ENCODE measurements around the gene WWTR1.

Gene WWTR1

DNA sequence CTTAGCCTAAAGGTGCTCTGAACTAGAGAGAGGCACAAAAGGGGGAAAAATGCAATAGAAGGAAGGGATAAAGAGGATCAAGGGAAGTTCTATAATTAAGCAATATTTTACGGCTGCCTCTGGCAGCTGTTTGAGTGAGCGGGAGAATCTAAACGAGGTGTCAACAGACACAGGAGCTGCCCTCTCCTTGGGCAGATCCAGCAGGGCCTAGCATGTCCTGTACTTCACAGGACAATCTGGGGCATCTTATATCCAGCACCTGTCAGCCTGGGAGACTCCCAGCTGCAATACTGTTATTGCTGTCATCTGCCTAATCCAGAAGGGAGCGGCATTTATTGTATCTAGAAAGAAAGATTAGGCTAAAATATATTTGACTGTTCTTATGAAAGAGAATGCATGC lies 68.9 kb downstream of the WWTR1 start:
- no peak for ATAC-seq (replicated peaks)
- DNase-seq, result no peak
- H3K4me3 Mint-ChIP-seq, result no peak overlapping the region
- peaks cover 17 to 19% of the 10 kb centered on the region in 2 donors for H3K27me3 Mint-ChIP-seq
- H3K36me3 Mint-ChIP-seq (ENCODE audit: insufficient read depth), result no peaks in the 10 kb centered on the region
- H3K27ac Mint-ChIP-seq, result no peak overlapping the region
- H3K4me1 Mint-ChIP-seq (ENCODE audit: low read depth in 2 of 2), result peaks cover 0 to 5% of the 10 kb centered on the region in 2 donors
- H3K9me3 Mint-ChIP-seq, result no peaks in the 10 kb centered on the region

GRCh38 chr3:149587383-149587782 lies 70.4 kb downstream of the WWTR1 start:
- DNase-seq, result no peak
- Mint-ChIP-seq H3K27me3 (peaks cover 10 to 20% of the 10 kb centered on the region in 2 donors), H3K27ac (no peak overlapping the region), H3K9me3 (no peaks in the 10 kb centered on the region), H3K4me1 (ENCODE audit: low read depth in 2 of 2) (peaks cover 0 to 5% of the 10 kb centered on the region in 2 donors), H3K4me3 (no peak overlapping the region), H3K36me3 (ENCODE audit: insufficient read depth) (no peaks in the 10 kb centered on the region)
- ATAC-seq (replicated peaks), result no peak

DNA sequence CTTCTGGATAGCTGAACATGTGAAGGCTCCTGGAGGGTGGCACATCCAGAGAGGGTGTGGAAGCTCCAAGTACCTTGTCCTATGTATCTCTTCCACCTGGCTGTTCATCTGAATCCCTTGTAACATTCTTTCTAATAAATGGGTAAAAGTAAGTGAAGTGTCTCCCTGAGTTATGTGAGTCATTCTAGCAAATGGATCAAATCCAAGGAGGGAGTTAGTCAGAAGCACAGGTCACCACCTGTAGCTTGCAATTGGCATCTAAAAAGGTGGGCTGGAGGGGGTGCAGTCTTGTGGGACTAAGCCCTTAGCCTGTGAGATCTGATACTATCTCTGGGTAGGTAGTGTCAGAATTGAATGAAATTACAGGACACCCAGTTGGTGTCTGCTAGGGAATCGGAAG lies 71.0 kb downstream of the WWTR1 start:
- H3K27ac Mint-ChIP-seq, result no peak overlapping the region

GRCh38 chr3:149585401-149585726 lies 72.5 kb downstream of the WWTR1 start:
- DNase-seq (no peak), ATAC-seq (replicated peaks) (peak; percentile 59)
- no peaks in the 10 kb centered on the region for H3K36me3 Mint-ChIP-seq (ENCODE audit: insufficient read depth)
- H3K9me3 Mint-ChIP-seq, result no peaks in the 10 kb centered on the region
- peaks cover 9% of the 10 kb centered on the region in 2 donors for H3K4me1 Mint-ChIP-seq (ENCODE audit: low read depth in 2 of 2)
- no peak overlapping the region for H3K27ac Mint-ChIP-seq
- peaks cover 17 to 20% of the 10 kb centered on the region in 2 donors for H3K27me3 Mint-ChIP-seq
- no peak overlapping the region for H3K4me3 Mint-ChIP-seq

More for the DNA sequence above, 71.0 kb downstream of the WWTR1 start:
- Mint-ChIP-seq H3K9me3 (no peaks in the 10 kb centered on the region), H3K4me3 (no peak overlapping the region), H3K4me1 (ENCODE audit: low read depth in 2 of 2) (peaks cover 0 to 5% of the 10 kb centered on the region in 2 donors), H3K27me3 (peaks cover 10 to 20% of the 10 kb centered on the region in 2 donors), H3K36me3 (ENCODE audit: insufficient read depth) (no peaks in the 10 kb centered on the region)
- no peak for ATAC-seq (replicated peaks)
- DNase-seq, result no peak

DNA sequence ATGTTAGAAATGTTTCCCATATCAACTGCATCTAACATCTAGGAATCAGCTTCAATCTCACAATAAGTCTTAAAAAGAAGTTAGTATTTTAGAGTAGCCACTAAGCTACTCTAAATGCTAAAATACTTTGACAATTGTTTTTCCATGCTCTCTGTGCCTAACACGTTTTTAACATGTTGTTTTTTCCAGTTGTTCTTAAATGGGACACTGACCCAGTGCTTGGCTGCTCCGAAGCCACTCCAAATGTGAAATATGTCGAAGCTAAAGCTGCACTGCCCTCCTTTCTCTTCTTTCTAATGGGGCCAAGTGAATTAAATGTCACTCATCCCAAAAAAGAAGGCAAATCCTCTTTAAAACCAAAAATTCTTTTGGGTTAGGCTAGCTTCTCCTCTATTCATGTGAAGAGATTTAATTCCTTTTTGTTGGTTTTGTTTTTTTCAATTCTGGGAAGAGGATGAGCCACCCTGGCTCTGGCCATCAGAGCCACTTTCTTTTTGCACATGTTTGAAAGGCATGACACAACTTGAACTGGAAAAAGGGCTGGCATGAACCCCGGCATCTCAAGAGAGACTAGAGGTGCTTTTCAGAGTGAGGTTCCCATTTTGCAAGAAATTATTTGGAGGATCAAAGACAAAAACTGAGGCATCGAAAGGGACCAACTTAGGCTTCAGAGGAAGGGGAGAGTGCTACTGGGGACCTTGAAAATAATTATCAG lies 73.7 kb downstream of the WWTR1 start:
- peaks cover 14 to 17% of the 10 kb centered on the region in 2 donors for H3K4me1 Mint-ChIP-seq (ENCODE audit: low read depth in 2 of 2)
- H3K27me3 Mint-ChIP-seq, result peaks cover 20 to 26% of the 10 kb centered on the region in 2 donors
- H3K9me3 Mint-ChIP-seq, result no peaks in the 10 kb centered on the region
- DNase-seq, result no peak
- H3K4me3 Mint-ChIP-seq, result no peak overlapping the region
- no peak overlapping the region for H3K27ac Mint-ChIP-seq
- H3K36me3 Mint-ChIP-seq (ENCODE audit: insufficient read depth), result no peaks in the 10 kb centered on the region
- ATAC-seq (replicated peaks), result no peak

DNA sequence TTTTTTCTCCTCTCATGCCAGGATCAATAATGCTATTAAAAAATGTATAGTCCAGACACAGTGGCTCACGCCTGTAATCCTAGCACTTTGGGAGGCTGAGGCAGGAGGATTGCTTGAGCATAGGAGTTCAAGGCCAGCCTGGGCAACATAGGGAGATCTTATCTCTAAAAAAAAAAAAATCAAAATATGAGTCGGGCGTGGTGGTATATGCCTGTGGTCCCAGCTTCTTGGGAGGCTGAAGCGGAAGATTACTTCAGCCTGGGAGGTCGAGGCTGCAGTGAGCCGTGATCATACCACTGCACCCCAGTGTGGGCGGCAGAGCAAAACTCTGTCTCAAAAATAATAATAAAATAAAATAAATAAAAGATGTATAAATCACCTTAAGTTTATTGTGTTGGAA lies 75.4 kb downstream of the WWTR1 start:
- peaks cover 19 to 35% of the 10 kb centered on the region in 2 donors for H3K27me3 Mint-ChIP-seq
- no peaks in the 10 kb centered on the region for H3K9me3 Mint-ChIP-seq
- no peak overlapping the region for H3K4me3 Mint-ChIP-seq
- H3K4me1 Mint-ChIP-seq (ENCODE audit: low read depth in 2 of 2), result peaks cover 14 to 17% of the 10 kb centered on the region in 2 donors
- no peak overlapping the region for H3K27ac Mint-ChIP-seq
- DNase-seq, result no peak
- no peak for ATAC-seq (replicated peaks)
- H3K36me3 Mint-ChIP-seq (ENCODE audit: insufficient read depth), result no peaks in the 10 kb centered on the region

- H3K4me1 Mint-ChIP-seq (ENCODE audit: low read depth in 2 of 2), result peaks cover 14 to 17% of the 10 kb centered on the region in 2 donors
- no peaks in the 10 kb centered on the region for H3K36me3 Mint-ChIP-seq (ENCODE audit: insufficient read depth)
- no peaks in the 10 kb centered on the region for H3K9me3 Mint-ChIP-seq
- H3K27me3 Mint-ChIP-seq, result peaks cover 14 to 30% of the 10 kb centered on the region in 2 donors
- no peak for ATAC-seq (replicated peaks)
- no peak overlapping the region for H3K4me3 Mint-ChIP-seq
- no peak overlapping the region for H3K27ac Mint-ChIP-seq
- DNase-seq, result no peak
Observed at GRCh38 chr3:149581681-149582370, 76.0 kb downstream of the WWTR1 start.

GRCh38 chr3:149581248-149581647 lies 76.6 kb downstream of the WWTR1 start:
- no peak overlapping the region for H3K27ac Mint-ChIP-seq
- peaks cover 16 to 17% of the 10 kb centered on the region in 2 donors for H3K4me1 Mint-ChIP-seq (ENCODE audit: low read depth in 2 of 2)
- no peaks in the 10 kb centered on the region for H3K36me3 Mint-ChIP-seq (ENCODE audit: insufficient read depth)

GRCh38 chr3:149579838-149580542 lies 77.8 kb downstream of the WWTR1 start:
- Mint-ChIP-seq H3K27me3 (peaks cover 20 to 25% of the 10 kb centered on the region in 2 donors), H3K27ac (no peak overlapping the region), H3K4me1 (ENCODE audit: low read depth in 2 of 2) (peaks cover 13 to 17% of the 10 kb centered on the region in 2 donors), H3K4me3 (peak overlapping the region in 1 of 2 donors; percentile 0), H3K36me3 (ENCODE audit: insufficient read depth) (no peaks in the 10 kb centered on the region), H3K9me3 (no peaks in the 10 kb centered on the region)
- DNase-seq, result no peak
- ATAC-seq (replicated peaks), result peak; percentile 56

More at GRCh38 chr3:149581248-149581647, 76.6 kb downstream of the WWTR1 start:
- H3K9me3 Mint-ChIP-seq, result no peaks in the 10 kb centered on the region
- ATAC-seq (replicated peaks), result peak; percentile 47
- H3K4me3 Mint-ChIP-seq, result peak overlapping the region in 1 of 2 donors; percentile 32
- DNase-seq, result no peak
- peaks cover 14 to 25% of the 10 kb centered on the region in 2 donors for H3K27me3 Mint-ChIP-seq

- H3K9me3 Mint-ChIP-seq, result no peaks in the 10 kb centered on the region
- H3K27me3 Mint-ChIP-seq, result peaks cover 15 to 25% of the 10 kb centered on the region in 2 donors
Observed at GRCh38 chr3:149579161-149579560, 78.7 kb downstream of the WWTR1 start.

DNA sequence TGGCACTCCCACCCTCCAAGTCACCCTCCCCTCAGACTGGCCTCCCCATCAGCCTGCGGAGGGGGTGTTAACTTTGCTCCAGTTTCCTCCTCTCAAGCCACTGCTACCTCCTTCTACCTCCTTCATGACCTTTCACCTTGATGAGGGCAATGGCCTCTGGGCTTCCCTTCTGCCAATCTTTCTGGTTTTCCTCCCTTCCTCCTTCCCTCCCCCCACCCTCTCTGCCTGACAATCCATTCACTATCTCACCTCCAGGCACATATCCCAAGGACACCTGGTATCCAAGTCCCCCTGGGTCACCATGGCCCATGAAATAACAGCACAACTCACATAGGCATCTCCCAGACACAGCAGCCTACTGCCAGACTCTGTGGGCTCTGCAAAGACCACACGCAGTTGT lies 80.0 kb downstream of the WWTR1 start:
- DNase-seq, result no peak
- Mint-ChIP-seq H3K9me3 (no peaks in the 10 kb centered on the region), H3K27ac (peak overlapping the region in 1 of 2 donors; percentile 30), H3K36me3 (ENCODE audit: insufficient read depth) (no peaks in the 10 kb centered on the region), H3K4me3 (no peak overlapping the region), H3K27me3 (peaks cover 12 to 25% of the 10 kb centered on the region in 2 donors), H3K4me1 (ENCODE audit: low read depth in 2 of 2) (peaks cover 17% of the 10 kb centered on the region in 2 donors)
- ATAC-seq (replicated peaks), result no peak

More at GRCh38 chr3:149579161-149579560, 78.7 kb downstream of the WWTR1 start:
- no peak for DNase-seq
- ATAC-seq (replicated peaks), result no peak
- Mint-ChIP-seq H3K4me3 (no peak overlapping the region), H3K36me3 (ENCODE audit: insufficient read depth) (no peaks in the 10 kb centered on the region), H3K27ac (no peak overlapping the region), H3K4me1 (ENCODE audit: low read depth in 2 of 2) (peaks cover 16 to 17% of the 10 kb centered on the region in 2 donors)

DNA sequence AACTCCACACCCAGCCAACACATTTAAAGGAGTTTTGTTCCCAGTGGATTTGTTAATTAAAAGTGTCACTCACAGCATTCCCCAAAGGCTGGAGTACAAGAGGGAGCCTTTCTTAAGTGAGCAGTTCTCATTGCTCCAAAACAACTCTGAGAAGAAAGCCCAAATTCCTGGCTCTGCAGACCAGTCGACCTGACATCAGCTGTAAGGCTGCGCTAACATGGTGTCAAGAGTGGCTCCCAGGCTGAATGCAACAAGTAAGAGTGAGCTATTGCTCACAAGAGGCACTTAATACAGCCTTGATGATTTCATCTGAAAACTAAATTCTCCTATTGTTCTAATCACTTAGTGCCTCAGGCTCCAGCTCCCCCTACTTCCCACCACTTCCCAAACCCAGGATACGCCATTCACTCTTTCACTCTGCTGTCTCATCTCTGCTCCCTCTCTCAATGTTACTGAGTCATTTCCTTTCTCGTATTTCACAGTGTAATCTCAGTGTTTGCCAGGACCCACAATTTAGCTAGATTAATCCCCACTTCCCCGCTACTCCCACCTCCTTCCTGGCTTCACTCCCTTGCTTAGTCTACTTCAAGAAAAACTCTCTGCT lies 81.8 kb downstream of the WWTR1 start:
- Mint-ChIP-seq H3K27ac (no peak overlapping the region), H3K4me3 (no peak overlapping the region), H3K9me3 (no peaks in the 10 kb centered on the region), H3K36me3 (ENCODE audit: insufficient read depth) (no peaks in the 10 kb centered on the region), H3K4me1 (ENCODE audit: low read depth in 2 of 2) (peaks cover 14 to 15% of the 10 kb centered on the region in 2 donors), H3K27me3 (peaks cover 12 to 23% of the 10 kb centered on the region in 2 donors)
- DNase-seq (no peak), ATAC-seq (replicated peaks) (no peak)
